ENCODE results near the gene CYSLTR1. TPM values are rescaled to one million over a fixed set of nuclear protein-coding genes. Genes with fewer than 3 reads are reported as not detected.
"Not testable (repeated sequence)": the region's sequence is repeated elsewhere in the genome, so short reads cannot be mapped to it uniquely, and the experiment has no call there.

The CYSLTR1 gene
- 8.4 TPM for total RNA-seq

GRCh38 chrX:78327370-78328086 lies at the start of gene CYSLTR1:
Gene CYSLTR1, minus strand, starts transcription at chrX:78327611. Its CDS starts 53,865 bp downstream, at chrX:78273746.
- DNase-seq, result peak; percentile 22

DNA sequence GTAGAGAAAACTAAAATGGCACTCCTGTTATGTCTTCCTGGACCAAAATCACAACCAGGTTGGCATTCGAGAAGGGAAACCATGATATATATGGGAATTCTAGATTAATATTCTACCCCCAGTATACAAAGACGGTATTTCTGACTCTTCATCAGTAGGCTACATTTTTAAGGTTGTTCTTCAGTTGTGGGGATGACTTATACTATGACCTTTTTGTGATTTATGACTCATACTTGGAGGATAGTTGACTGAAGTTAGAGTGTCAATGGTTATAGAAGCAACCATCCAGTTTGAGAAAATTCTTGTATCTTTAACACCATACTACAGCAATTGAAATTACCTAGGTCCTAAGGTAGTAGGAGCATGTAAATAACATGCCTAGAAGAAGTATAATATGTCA lies 49.8 kb upstream of the CYSLTR1 start:
- DNase-seq, result no peak

- no peak for DNase-seq
These were observed 48.5 kb upstream of the CYSLTR1 start for GRCh38 chrX:78375894-78376293.

GRCh38 chrX:78366576-78366975 lies 39.2 kb upstream of the CYSLTR1 start:
- no peak for DNase-seq

GRCh38 chrX:78357342-78358055 lies 30.1 kb upstream of the CYSLTR1 start:
- no peak for DNase-seq

- DNase-seq, result no peak
These were observed 6.1 kb upstream of the CYSLTR1 start for GRCh38 chrX:78333521-78333920.

- DNase-seq, result no peak
These were observed 4.3 kb upstream of the CYSLTR1 start for GRCh38 chrX:78331708-78332107.

- DNase-seq, result no peak
These were observed 3.1 kb upstream of the CYSLTR1 start for GRCh38 chrX:78330540-78330939.

GRCh38 chrX:78330068-78330467 lies 2.7 kb upstream of the CYSLTR1 start:
- DNase-seq, result no peak

- DNase-seq, result no peak
These were observed 2.1 kb upstream of the CYSLTR1 start for GRCh38 chrX:78329486-78329885.

GRCh38 chrX:78326401-78326800 lies 1.0 kb downstream of the CYSLTR1 start:
- no peak for DNase-seq

DNA sequence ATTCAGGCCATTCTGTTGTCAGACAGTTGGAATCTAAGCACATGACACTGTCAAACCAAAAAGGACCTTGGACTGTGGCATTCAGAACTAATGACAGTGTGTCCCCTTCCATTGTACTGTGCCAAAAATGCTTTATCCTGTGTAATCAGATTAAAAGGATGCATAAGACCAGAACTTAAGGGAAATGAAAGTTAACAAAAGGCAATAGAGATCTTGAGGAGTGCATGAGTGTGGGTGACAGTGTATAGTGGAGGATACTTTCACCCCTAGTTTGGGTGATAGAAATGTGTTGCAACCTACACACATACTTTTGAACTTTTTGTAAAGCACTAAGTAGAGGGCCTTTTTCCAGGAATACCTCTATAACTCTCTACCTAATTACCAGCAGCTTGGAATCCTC lies 4.5 kb downstream of the CYSLTR1 start:
- no peak for DNase-seq

DNA sequence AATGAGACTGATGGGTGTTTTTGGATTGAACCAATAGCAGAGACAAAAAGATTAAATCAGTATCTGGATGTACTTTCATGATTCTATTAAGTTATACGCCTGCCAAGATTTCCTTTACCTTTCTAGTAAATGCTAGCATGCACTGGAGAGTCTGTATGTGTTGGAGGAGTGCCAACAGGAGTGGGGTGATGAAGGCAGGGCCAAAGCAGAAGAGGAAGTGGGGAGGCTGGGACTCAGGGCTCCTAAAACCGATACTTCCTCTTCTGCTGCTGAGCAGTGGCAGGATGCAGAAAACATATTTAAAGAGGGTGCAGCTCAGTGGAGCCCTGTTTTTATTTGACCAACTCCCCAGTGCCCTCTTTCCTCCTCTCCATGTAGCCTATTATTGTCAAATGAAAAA lies 5.6 kb downstream of the CYSLTR1 start:
- DNase-seq, result no peak

DNA sequence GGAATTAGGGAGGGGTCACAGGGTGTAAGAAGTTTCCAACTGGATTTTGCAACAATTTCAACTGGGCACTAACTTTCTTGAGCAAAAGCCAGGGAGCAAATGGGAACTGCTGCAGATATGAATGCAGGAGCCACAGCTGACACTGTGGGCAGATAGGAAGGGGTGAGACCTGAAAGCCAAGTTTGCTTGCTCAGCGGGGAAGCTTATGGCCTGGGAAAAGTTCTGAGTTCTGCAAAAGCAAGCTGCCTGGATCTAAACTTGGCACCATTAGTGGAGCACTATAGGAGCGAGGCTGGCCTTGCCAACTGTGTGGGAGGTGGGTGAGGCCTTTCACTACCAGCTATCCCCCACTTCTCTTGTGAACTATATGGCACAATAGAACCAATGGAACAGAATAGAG lies 11.1 kb downstream of the CYSLTR1 start:
- DNase-seq, result no peak

DNA sequence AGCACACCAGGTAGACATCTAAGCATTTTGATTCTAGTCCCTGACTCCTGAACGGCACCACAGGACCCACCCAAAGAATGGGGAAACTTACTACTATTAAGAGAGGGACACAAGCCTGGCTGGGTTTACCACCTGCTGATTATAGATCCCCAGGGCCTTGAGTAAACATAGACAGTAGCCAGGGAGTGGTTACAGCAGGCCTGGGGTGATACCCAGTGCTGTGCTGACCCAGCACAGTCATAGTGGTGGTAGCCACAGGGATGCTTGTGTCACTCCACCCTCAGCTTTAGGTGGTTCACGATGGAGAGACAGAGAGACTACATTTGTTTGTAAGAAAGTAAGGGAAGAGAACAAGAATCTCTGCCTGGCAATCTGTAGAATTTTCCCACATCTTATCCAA lies 11.7 kb downstream of the CYSLTR1 start:
- no peak for DNase-seq

DNA sequence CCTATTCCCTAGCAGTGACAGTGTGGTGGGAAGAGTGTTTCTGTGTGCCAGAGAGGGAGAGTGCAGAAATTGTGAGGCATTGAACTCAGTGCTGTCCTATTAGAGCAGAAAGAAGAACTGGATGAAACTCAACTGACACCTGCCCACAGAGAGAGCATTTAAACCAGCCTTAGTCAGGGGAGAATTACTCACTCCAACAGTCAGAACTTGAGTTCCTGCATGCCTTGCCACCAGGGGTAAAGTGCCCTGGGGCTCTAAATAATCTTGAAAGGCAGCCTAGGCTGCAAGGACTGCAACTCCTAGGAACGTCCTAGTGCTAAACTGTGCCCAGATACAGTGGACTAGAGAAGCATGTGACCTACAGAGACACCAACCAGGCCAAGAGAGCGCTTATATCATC lies 12.8 kb downstream of the CYSLTR1 start:
- no peak for DNase-seq

GRCh38 chrX:78313526-78313925 lies 13.9 kb downstream of the CYSLTR1 start:
- no peak for DNase-seq

GRCh38 chrX:78307665-78308064 lies 19.7 kb downstream of the CYSLTR1 start:
- no peak for DNase-seq

GRCh38 chrX:78303086-78303485 lies 24.3 kb downstream of the CYSLTR1 start:
- DNase-seq, result no peak

GRCh38 chrX:78300933-78301332 lies 26.5 kb downstream of the CYSLTR1 start:
- DNase-seq, result not testable (repeated sequence)

- DNase-seq, result no peak
These were observed 43.9 kb downstream of the CYSLTR1 start for GRCh38 chrX:78283511-78283910.

- DNase-seq, result no peak
These were observed 90.3 kb downstream of the CYSLTR1 start for GRCh38 chrX:78237127-78237526.

GRCh38 chrX:78226047-78226446 lies 101.4 kb downstream of the CYSLTR1 start:
- DNase-seq, result not testable (repeated sequence)
